Measurements from ENCODE around the gene BLOC1S2.

DNA sequence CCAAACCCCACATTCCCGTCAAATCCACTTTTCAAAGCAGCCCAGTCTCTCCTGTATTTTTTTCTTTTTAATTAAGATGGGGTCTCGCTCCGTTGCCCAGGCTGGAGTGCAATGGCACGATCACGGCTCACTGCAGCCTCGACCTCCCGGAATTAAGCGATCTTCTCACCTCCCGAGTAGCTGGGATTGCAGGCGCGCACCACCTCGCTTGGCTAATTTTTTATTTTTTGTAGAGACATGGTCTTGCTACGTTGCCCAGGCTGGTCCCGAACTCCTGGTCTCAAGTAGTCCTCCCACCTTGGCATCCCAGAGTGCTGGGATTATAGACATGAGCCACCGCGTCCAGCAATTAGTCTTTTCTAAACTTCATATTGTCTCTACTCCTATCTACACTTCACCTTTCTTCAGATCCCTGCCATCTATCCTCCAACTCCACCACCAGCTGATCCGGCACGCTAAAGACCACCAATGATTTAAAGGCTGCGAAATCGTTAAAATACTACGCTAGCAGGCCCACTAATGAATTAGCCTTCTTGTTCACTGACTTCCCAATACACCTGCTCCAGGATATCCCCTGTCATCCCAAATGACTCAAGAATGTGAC, 56.6 kb downstream of the BLOC1S2 start:
- TF ChIP-seq EZH2 (IDR thresholded peaks at IDR 0.05; ENCODE audit: insufficient read depth, poor library complexity, severe bottlenecking) (no peak), EZH2phosphoT487 (IDR thresholded peaks at IDR 0.05; ENCODE audit: insufficient read depth, low read depth) (no peak)

Measured in GM23248 (cell line).